Astrocyte (in vitro differentiated cells and primary cell): ENCODE data around the gene PADI3. TPM values are rescaled to one million over a fixed set of nuclear protein-coding genes. Genes with fewer than 3 reads are reported as not detected.
A peak's percentile ranks its signal among the peaks of the same experiment; 100 is the strongest.

Experiments used
- DNase-seq: peaks from one replicate; pipeline ENCODE4 v3.0.0-alpha.2; 2010; ENCODE audit warnings: low read depth
- FAIRE-seq: peaks from 2 replicates; lab custom pipeline; 2011; peaks lifted over from hg19 to GRCh38; lab: Jason Lieb, UNC
- H2AFZ ChIP-seq: 2 replicates; pipeline ENCODE4 v1.6.0; 2012; ENCODE audit warnings: low read depth, low read length, inconsistent platforms
- H3K27ac ChIP-seq: 2 replicates; pipeline ENCODE4 v1.5.1; 2011; ENCODE audit warnings: low read depth, low read length, inconsistent platforms
- H3K27me3 ChIP-seq: 2 replicates; pipeline ENCODE4 v1.6.0; 2011; ENCODE audit warnings: low read length, inconsistent platforms; ENCODE audit not compliant: insufficient read depth
- H3K36me3 ChIP-seq: 2 replicates; pipeline ENCODE4 v1.5.1; 2011; ENCODE audit warnings: low read length, inconsistent platforms; ENCODE audit not compliant: insufficient read depth
- H3K4me1 ChIP-seq: 2 replicates; pipeline ENCODE4 v1.5.1; 2011; ENCODE audit warnings: low read length, inconsistent platforms; ENCODE audit not compliant: insufficient read depth
- H3K4me2 ChIP-seq: 2 replicates; pipeline ENCODE4 v1.6.0; 2012; ENCODE audit warnings: low read length, inconsistent platforms
- H3K4me3 ChIP-seq: 2 replicates; pipeline ENCODE4 v1.5.1; 2011; ENCODE audit warnings: low read depth, mild to moderate bottlenecking, low read length, inconsistent platforms; ENCODE audit not compliant: insufficient read depth
- H3K79me2 ChIP-seq: 2 replicates; pipeline ENCODE4 v1.6.0; 2012; ENCODE audit warnings: mild to moderate bottlenecking, low read length, inconsistent platforms; ENCODE audit not compliant: insufficient read depth
- H3K9ac ChIP-seq: 2 replicates; pipeline ENCODE4 v1.6.0; 2012; ENCODE audit warnings: mild to moderate bottlenecking, low read length, inconsistent platforms
- H3K9me3 ChIP-seq: 2 replicates; pipeline ENCODE4 v1.5.1; 2012; ENCODE audit warnings: low read depth, mild to moderate bottlenecking, low read length, inconsistent platforms; ENCODE audit not compliant: insufficient read depth
- H4K20me1 ChIP-seq: 2 replicates; pipeline ENCODE4 v1.6.0; 2012; ENCODE audit warnings: low read length, inconsistent platforms; ENCODE audit not compliant: insufficient read depth
- H3K27ac Mint-ChIP-seq: one replicate; pipeline ENCODE4 v1.8.0; 2021; ENCODE audit warnings: mild to moderate bottlenecking, mixed read lengths; ENCODE audit not compliant: unreplicated experiment
- H3K27me3 Mint-ChIP-seq: one replicate; pipeline ENCODE4 v1.8.0; 2021; ENCODE audit warnings: low read depth, mixed read lengths; ENCODE audit not compliant: unreplicated experiment
- H3K36me3 Mint-ChIP-seq: one replicate; pipeline ENCODE4 v1.8.0; 2021; ENCODE audit warnings: low read depth, mixed read lengths; ENCODE audit not compliant: unreplicated experiment
- H3K4me1 Mint-ChIP-seq: one replicate; pipeline ENCODE4 v1.8.0; 2021; ENCODE audit warnings: low read depth, mixed read lengths; ENCODE audit not compliant: unreplicated experiment
- H3K4me3 Mint-ChIP-seq: one replicate; pipeline ENCODE4 v1.8.0; 2021; ENCODE audit warnings: mild to moderate bottlenecking, moderate library complexity, mixed read lengths; ENCODE audit not compliant: unreplicated experiment
- H3K9me3 Mint-ChIP-seq: one replicate; pipeline ENCODE4 v1.8.0; 2021; ENCODE audit warnings: mild to moderate bottlenecking, mixed read lengths; ENCODE audit not compliant: unreplicated experiment
- CTCF ChIP-seq: IDR thresholded peaks from 2 replicates; pipeline ENCODE4 v1.5.1; 2011; ENCODE audit warnings: low read depth, mild to moderate bottlenecking, inconsistent platforms, low read length, moderate library complexity; ENCODE audit not compliant: insufficient read depth
- EZH2 ChIP-seq: IDR thresholded peaks from 2 replicates; pipeline ENCODE4 v1.6.1; 2012; ENCODE audit warnings: mild to moderate bottlenecking, low read length, inconsistent platforms; ENCODE audit not compliant: insufficient read depth
- total RNA-seq: library from RNA; stranded (reverse); gene quantifications from 2 replicates; pipeline ENCODE4 v1.2.1, GENCODE V29; 2021

The PADI3 gene
- total RNA-seq, 1 donor from 2014 or later = 0.09 TPM

GRCh38 chr1:17282836-17283235 is 33.9 kb downstream of the PADI3 start:
- Histone ChIP-seq H3K4me1 (peaks cover 10% of the 10 kb centered on the region), H3K79me2 (no peaks in the 10 kb centered on the region), H3K9me3 (no peaks in the 10 kb centered on the region), H4K20me1 (no peaks in the 10 kb centered on the region), H2AFZ (no peak overlapping the region), H3K27ac (no peak overlapping the region), H3K4me2 (no peak overlapping the region), H3K4me3 (no peak overlapping the region), H3K9ac (no peak overlapping the region), H3K36me3 (no peaks in the 10 kb centered on the region), H3K27me3 (peaks cover 7% of the 10 kb centered on the region)
- Mint-ChIP-seq H3K27me3 (peaks cover 57% of the 10 kb centered on the region), H3K36me3 (peaks cover 2% of the 10 kb centered on the region), H3K4me1 (no peaks in the 10 kb centered on the region), H3K27ac (no peak overlapping the region), H3K4me3 (no peak overlapping the region), H3K9me3 (no peaks in the 10 kb centered on the region)
- DNase-seq (no peak), FAIRE-seq (no peak)
- TF ChIP-seq CTCF = no peak
- TF ChIP-seq EZH2 = no peak

GRCh38 chr1:17286646-17287045 is 37.7 kb downstream of the PADI3 start:
- Mint-ChIP-seq H3K9me3 (no peaks in the 10 kb centered on the region), H3K4me1 (peaks cover 5% of the 10 kb centered on the region), H3K4me3 (no peak overlapping the region), H3K27ac (no peak overlapping the region), H3K36me3 (peaks cover 2% of the 10 kb centered on the region), H3K27me3 (peaks cover 46% of the 10 kb centered on the region)
- no peaks in the 10 kb centered on the region for H4K20me1 ChIP-seq
- H3K9me3 ChIP-seq = no peaks in the 10 kb centered on the region
- no peaks in the 10 kb centered on the region for H3K79me2 ChIP-seq
- peaks cover 7% of the 10 kb centered on the region for H3K27me3 ChIP-seq
- H3K27ac ChIP-seq = no peak overlapping the region
- H3K4me3 ChIP-seq = no peak overlapping the region
- H3K4me1 ChIP-seq = peaks cover 19% of the 10 kb centered on the region
- DNase-seq (no peak), FAIRE-seq (no peak)
- no peaks in the 10 kb centered on the region for H3K36me3 ChIP-seq
- H3K4me2 ChIP-seq = no peak overlapping the region
- no peak overlapping the region for H3K9ac ChIP-seq
- H2AFZ ChIP-seq = no peak overlapping the region
- TF ChIP-seq EZH2 (no peak), CTCF (no peak)

GRCh38 chr1:17287130-17287776 is 38.4 kb downstream of the PADI3 start:
- no peaks in the 10 kb centered on the region for H3K79me2 ChIP-seq
- H3K4me1 Mint-ChIP-seq = peaks cover 5% of the 10 kb centered on the region
- no peaks in the 10 kb centered on the region for H3K9me3 Mint-ChIP-seq
- FAIRE-seq (peak; percentile 29), DNase-seq (peak; percentile 79)
- peaks cover 5% of the 10 kb centered on the region for H3K27me3 ChIP-seq
- H3K27me3 Mint-ChIP-seq = peaks cover 40% of the 10 kb centered on the region
- H4K20me1 ChIP-seq = no peaks in the 10 kb centered on the region
- no peak overlapping the region for H3K4me3 ChIP-seq
- no peak overlapping the region for H3K27ac Mint-ChIP-seq
- TF ChIP-seq CTCF = no peak
- TF ChIP-seq EZH2 = no peak
- no peak overlapping the region for H3K27ac ChIP-seq
- no peak overlapping the region for H2AFZ ChIP-seq
- peaks cover 19% of the 10 kb centered on the region for H3K4me1 ChIP-seq
- H3K4me3 Mint-ChIP-seq = no peak overlapping the region
- peak overlapping the region; percentile 59 for H3K4me2 ChIP-seq
- H3K9me3 ChIP-seq = no peaks in the 10 kb centered on the region
- peaks cover 2% of the 10 kb centered on the region for H3K36me3 Mint-ChIP-seq
- H3K9ac ChIP-seq = no peak overlapping the region
- H3K36me3 ChIP-seq = no peaks in the 10 kb centered on the region
